Measurements from ENCODE around the gene CLSTN2. TPM values are rescaled to one million over a fixed set of nuclear protein-coding genes. Genes with fewer than 3 reads are reported as not detected.

CLSTN2 gene
- total and polyA plus RNA-seq, 5 donors from 2014 or later: not detected

DNA sequence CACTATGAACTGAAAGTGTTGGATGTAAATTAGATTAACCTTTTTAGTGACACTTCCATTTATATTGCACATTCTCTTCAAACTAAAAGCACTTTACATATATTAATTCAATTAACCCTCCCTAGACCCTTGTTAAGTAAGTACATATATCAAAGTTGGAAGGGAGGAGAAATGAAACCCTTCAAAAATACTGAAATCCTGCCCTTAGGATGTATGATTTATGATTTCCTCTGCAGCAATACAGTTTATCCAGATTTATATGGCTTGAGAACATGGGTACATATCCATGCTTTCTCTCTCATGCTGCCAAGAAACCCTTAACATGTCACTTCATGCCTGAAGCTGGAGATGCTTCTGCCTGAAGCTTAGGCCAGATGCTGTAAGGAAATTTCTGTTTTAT, 11.0 kb downstream of the CLSTN2 start:
- no peak overlapping the region for H3K4me3 ChIP-seq (ENCODE audit: low read depth, low read length)
- H3K4me1 ChIP-seq (ENCODE audit: control insufficient read depth, insufficient read depth, low read length, poor library complexity, severe bottlenecking): no peaks in the 10 kb centered on the region
- Mint-ChIP-seq H3K36me3 (no peaks in the 10 kb centered on the region), H3K4me3 (no peak overlapping the region), H3K9me3 (peaks cover 0 to 4% (median 0%) of the 10 kb centered on the region in 7 donors), H3K27me3 (peaks cover 12% of the 10 kb centered on the region), H3K27ac (no peak overlapping the region), H3K4me1 (no peaks in the 10 kb centered on the region)
- H3K9me3 ChIP-seq (ENCODE audit: control insufficient read depth in 2 of 2, low read length in 2 of 2): no peaks in the 10 kb centered on the region
- H3K27me3 ChIP-seq (ENCODE audit: control insufficient read depth, insufficient read depth, low read length): no peaks in the 10 kb centered on the region
- no peak for DNase-seq
- no peak overlapping the region for H3K27ac ChIP-seq (ENCODE audit: insufficient read depth, low read length, poor library complexity, severe bottlenecking)
- ATAC-seq (ENCODE audit: low read depth in 2 of 2): no peak
- H3K36me3 ChIP-seq (ENCODE audit: control insufficient read depth, insufficient read depth, low read length): no peaks in the 10 kb centered on the region

DNA sequence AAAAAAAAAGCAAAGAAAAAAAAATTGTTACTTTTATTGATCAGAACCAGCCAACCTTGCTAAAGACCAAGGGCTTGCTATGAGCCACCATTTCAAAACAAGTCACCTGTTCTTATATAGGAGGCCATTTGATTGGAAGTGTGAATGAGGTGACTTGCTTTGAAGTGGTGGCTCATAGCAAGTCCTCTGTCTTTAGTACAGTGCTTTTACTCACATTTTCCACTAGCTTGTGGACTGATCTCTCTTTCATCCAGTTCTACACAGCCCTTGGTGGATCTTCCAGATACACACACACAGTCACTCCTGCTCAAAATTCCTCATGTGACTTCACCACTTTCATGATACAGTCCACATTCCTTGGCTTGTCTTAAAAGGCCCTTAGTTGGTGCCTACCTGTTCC, 13.5 kb downstream of the CLSTN2 start:
- no peaks in the 10 kb centered on the region for H3K4me1 ChIP-seq (ENCODE audit: control insufficient read depth, insufficient read depth, low read length, poor library complexity, severe bottlenecking)
- Mint-ChIP-seq H3K4me3 (no peak overlapping the region), H3K9me3 (peaks cover 0 to 4% (median 0%) of the 10 kb centered on the region in 7 donors), H3K27me3 (peaks cover 15% of the 10 kb centered on the region), H3K27ac (no peak overlapping the region), H3K4me1 (no peaks in the 10 kb centered on the region), H3K36me3 (no peaks in the 10 kb centered on the region)
- H3K4me3 ChIP-seq (ENCODE audit: low read depth, low read length): no peak overlapping the region
- no peaks in the 10 kb centered on the region for H3K36me3 ChIP-seq (ENCODE audit: control insufficient read depth, insufficient read depth, low read length)
- no peaks in the 10 kb centered on the region for H3K9me3 ChIP-seq (ENCODE audit: control insufficient read depth in 2 of 2, low read length in 2 of 2)
- no peak overlapping the region for H3K27ac ChIP-seq (ENCODE audit: insufficient read depth, low read length, poor library complexity, severe bottlenecking)
- no peaks in the 10 kb centered on the region for H3K27me3 ChIP-seq (ENCODE audit: control insufficient read depth, insufficient read depth, low read length)
- DNase-seq (no peak), ATAC-seq (ENCODE audit: low read depth in 2 of 2) (no peak)

DNA sequence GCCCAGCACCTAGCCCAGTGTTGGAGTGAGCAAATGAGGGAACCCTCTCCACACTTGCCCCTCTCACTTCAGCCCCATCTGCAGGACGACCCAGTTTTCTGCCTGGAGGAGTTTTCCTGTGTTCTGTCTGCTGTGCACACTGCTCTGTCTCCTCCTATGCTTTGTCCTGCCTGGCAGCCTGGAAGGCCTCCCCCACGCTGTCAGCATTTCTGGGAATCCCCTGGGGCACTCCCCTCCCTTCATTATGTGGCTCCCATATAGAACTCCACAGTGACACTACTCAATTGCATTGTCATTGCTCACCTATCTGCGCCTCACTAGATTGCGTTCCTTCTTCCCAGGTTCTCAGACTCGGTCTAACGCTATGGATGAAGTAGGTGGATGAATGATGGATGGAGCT, 13.9 kb downstream of the CLSTN2 start:
- Mint-ChIP-seq H3K27ac (no peak overlapping the region), H3K4me3 (no peak overlapping the region), H3K36me3 (no peaks in the 10 kb centered on the region), H3K27me3 (peaks cover 12% of the 10 kb centered on the region), H3K9me3 (peaks cover 0 to 4% (median 0%) of the 10 kb centered on the region in 7 donors), H3K4me1 (no peaks in the 10 kb centered on the region)
- Histone ChIP-seq H3K36me3 (ENCODE audit: control insufficient read depth, insufficient read depth, low read length) (no peaks in the 10 kb centered on the region), H3K27ac (ENCODE audit: insufficient read depth, low read length, poor library complexity, severe bottlenecking) (no peak overlapping the region), H3K9me3 (ENCODE audit: control insufficient read depth in 2 of 2, low read length in 2 of 2) (no peaks in the 10 kb centered on the region), H3K4me1 (ENCODE audit: control insufficient read depth, insufficient read depth, low read length, poor library complexity, severe bottlenecking) (no peaks in the 10 kb centered on the region), H3K27me3 (ENCODE audit: control insufficient read depth, insufficient read depth, low read length) (no peaks in the 10 kb centered on the region), H3K4me3 (ENCODE audit: low read depth, low read length) (no peak overlapping the region)
- no peak for DNase-seq
- ATAC-seq (ENCODE audit: low read depth in 2 of 2): no peak

DNA sequence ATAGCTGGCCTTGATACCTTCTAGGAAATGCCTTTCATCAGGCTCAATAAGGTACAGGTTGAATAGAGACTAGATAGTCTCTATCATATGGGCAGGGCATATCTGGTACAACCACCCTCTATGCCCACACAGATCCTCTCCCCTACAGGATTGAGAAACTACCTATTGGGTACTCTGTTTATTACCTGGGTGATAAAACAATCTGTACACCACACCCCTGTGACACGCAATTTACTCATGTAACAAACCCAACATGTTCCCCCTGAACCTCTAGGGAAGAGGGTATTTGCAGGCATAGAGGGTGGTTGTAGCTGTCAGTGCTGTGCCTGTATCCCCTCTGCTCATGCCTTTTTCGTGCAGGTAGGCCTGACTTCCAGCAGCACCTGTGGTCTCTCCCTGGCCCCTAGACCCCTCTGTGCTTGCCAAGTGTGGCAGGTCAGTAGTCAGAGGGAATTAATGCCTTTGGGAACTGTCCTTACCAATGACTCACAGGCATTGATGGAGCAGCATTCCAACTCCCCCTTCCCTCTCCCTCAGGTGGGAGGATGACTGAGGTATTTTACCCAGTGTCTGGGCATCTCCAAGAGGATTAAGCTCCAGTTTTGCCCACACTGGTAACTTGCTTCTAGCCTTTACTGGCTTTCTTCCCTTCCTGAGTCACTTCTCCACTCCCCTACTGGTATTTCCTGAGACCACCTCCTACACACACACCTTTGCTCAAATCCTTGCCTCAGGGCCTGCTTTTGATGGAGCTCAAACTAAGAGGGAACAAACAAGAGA, 18.3 kb downstream of the CLSTN2 start:
- no peak overlapping the region for H3K4me3 ChIP-seq (ENCODE audit: low read depth, low read length)
- Mint-ChIP-seq H3K9me3 (no peaks in the 10 kb centered on the region), H3K27me3 (peaks cover 10% of the 10 kb centered on the region), H3K4me3 (no peak overlapping the region), H3K27ac (no peak overlapping the region), H3K4me1 (no peaks in the 10 kb centered on the region), H3K36me3 (no peaks in the 10 kb centered on the region)
- ATAC-seq (ENCODE audit: low read depth in 2 of 2): no peak
- H3K36me3 ChIP-seq (ENCODE audit: control insufficient read depth, insufficient read depth, low read length): no peaks in the 10 kb centered on the region
- no peak overlapping the region for H3K27ac ChIP-seq (ENCODE audit: insufficient read depth, low read length, poor library complexity, severe bottlenecking)
- no peaks in the 10 kb centered on the region for H3K4me1 ChIP-seq (ENCODE audit: control insufficient read depth, insufficient read depth, low read length, poor library complexity, severe bottlenecking)
- no peaks in the 10 kb centered on the region for H3K9me3 ChIP-seq (ENCODE audit: control insufficient read depth in 2 of 2, low read length in 2 of 2)
- no peaks in the 10 kb centered on the region for H3K27me3 ChIP-seq (ENCODE audit: control insufficient read depth, insufficient read depth, low read length)
- no peak for DNase-seq

DNA sequence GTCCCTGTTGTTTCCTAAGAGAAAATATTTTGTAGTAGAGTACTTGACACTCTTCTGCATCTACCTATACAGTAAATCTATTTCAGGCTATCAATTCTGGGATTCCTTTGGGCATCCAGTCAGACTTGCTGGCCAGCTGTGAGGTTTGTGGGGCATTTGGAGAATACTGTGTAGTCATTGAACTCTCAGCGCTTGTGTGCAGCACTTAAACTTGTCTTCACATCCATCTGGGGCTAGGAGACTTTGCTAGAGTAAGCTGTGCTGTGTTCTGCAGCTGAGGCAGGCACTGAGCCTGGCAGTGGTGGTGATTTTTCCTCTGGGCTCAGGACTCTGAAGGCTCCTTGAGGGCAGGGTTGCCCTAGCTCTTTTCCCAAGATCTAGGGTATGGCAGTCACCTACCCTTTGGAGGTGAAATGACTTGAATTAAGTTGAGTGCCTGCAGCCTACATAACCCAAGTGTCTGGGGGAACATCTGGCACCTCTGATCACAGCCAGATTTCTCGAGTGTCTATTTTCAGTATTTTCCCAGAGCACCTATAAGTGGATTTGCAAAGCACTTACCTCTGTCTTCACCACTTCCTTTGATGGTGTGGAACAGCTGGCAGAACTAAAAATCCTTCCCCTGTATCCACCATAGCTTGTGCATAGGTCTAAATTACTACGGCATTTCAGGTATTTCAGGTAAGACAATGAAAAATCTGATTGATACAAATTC, 19.3 kb downstream of the CLSTN2 start:
- Mint-ChIP-seq H3K27me3 (peaks cover 5% of the 10 kb centered on the region), H3K9me3 (no peaks in the 10 kb centered on the region), H3K4me1 (no peaks in the 10 kb centered on the region), H3K36me3 (no peaks in the 10 kb centered on the region), H3K27ac (no peak overlapping the region), H3K4me3 (no peak overlapping the region)
- Histone ChIP-seq H3K36me3 (ENCODE audit: control insufficient read depth, insufficient read depth, low read length) (no peaks in the 10 kb centered on the region), H3K4me3 (ENCODE audit: low read depth, low read length) (no peak overlapping the region), H3K27ac (ENCODE audit: insufficient read depth, low read length, poor library complexity, severe bottlenecking) (no peak overlapping the region), H3K27me3 (ENCODE audit: control insufficient read depth, insufficient read depth, low read length) (no peaks in the 10 kb centered on the region), H3K9me3 (ENCODE audit: control insufficient read depth in 2 of 2, low read length in 2 of 2) (no peaks in the 10 kb centered on the region), H3K4me1 (ENCODE audit: control insufficient read depth, insufficient read depth, low read length, poor library complexity, severe bottlenecking) (no peaks in the 10 kb centered on the region)
- ATAC-seq (ENCODE audit: low read depth in 2 of 2) (no peak), DNase-seq (no peak)

DNA sequence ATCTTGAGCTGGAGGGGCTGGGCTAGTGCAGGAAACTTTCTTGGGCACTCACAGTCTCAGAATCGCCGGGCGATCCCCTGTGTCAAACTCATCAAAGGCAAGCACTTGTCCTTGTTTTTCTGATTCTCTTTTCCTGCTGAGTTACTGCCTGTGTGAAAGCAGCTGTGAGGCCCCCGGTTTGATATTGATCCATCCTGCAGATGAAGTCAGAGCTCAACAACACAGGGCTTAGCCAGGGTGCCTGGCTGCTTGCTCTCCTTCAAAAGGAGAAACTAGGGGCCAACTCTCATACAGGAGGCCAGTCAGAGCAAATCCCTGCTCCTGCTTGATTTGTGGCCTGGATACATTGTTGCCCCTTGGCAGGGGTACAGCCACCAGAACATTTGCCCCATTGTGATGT, 22.9 kb downstream of the CLSTN2 start:
- H3K36me3 ChIP-seq (ENCODE audit: control insufficient read depth, insufficient read depth, low read length): no peaks in the 10 kb centered on the region

DNA sequence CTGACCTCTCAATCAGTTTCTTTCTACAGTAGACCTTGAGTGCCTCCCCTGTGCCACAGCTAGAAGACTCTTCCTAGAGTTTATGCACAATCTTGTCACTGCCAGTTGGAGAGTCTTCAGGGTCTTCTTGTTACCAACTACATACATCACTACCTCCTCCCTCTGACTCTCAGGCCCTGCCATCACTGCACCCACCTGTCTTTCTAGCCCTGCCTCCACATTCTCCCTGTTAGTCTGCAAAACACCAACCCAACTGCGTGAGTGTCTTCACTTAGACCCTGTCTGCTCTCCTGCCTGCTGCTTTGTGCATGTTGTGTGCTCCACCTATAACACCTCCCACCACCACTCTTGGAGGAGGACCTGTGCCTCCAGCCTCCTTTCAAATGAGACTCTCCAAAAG, 34.4 kb downstream of the CLSTN2 start:
- no peaks in the 10 kb centered on the region for H3K36me3 ChIP-seq (ENCODE audit: control insufficient read depth, insufficient read depth, low read length)
- H3K36me3 Mint-ChIP-seq: no peaks in the 10 kb centered on the region
- no peak for ATAC-seq (ENCODE audit: low read depth in 2 of 2)
- no peak overlapping the region for H3K4me3 Mint-ChIP-seq
- H3K4me1 Mint-ChIP-seq: no peaks in the 10 kb centered on the region
- H3K4me1 ChIP-seq (ENCODE audit: control insufficient read depth, insufficient read depth, low read length, poor library complexity, severe bottlenecking): no peaks in the 10 kb centered on the region
- no peak overlapping the region for H3K4me3 ChIP-seq (ENCODE audit: low read depth, low read length)
- no peak overlapping the region for H3K27ac Mint-ChIP-seq
- no peaks in the 10 kb centered on the region for H3K27me3 ChIP-seq (ENCODE audit: control insufficient read depth, insufficient read depth, low read length)
- no peak for DNase-seq
- H3K9me3 Mint-ChIP-seq: peaks cover 0 to 2% (median 0%) of the 10 kb centered on the region in 7 donors
- no peak overlapping the region for H3K27ac ChIP-seq (ENCODE audit: insufficient read depth, low read length, poor library complexity, severe bottlenecking)
- H3K9me3 ChIP-seq (ENCODE audit: control insufficient read depth in 2 of 2, low read length in 2 of 2): no peaks in the 10 kb centered on the region
- peaks cover 2% of the 10 kb centered on the region for H3K27me3 Mint-ChIP-seq

More for the DNA sequence above, 22.9 kb downstream of the CLSTN2 start:
- no peaks in the 10 kb centered on the region for H3K27me3 Mint-ChIP-seq
- no peak overlapping the region for H3K27ac ChIP-seq (ENCODE audit: insufficient read depth, low read length, poor library complexity, severe bottlenecking)
- no peak overlapping the region for H3K4me3 ChIP-seq (ENCODE audit: low read depth, low read length)
- H3K9me3 Mint-ChIP-seq: peaks cover 0 to 2% (median 0%) of the 10 kb centered on the region in 7 donors
- no peaks in the 10 kb centered on the region for H3K4me1 Mint-ChIP-seq
- no peaks in the 10 kb centered on the region for H3K9me3 ChIP-seq (ENCODE audit: control insufficient read depth in 2 of 2, low read length in 2 of 2)
- H3K4me1 ChIP-seq (ENCODE audit: control insufficient read depth, insufficient read depth, low read length, poor library complexity, severe bottlenecking): no peaks in the 10 kb centered on the region
- H3K36me3 Mint-ChIP-seq: no peaks in the 10 kb centered on the region
- H3K4me3 Mint-ChIP-seq: no peak overlapping the region
- ATAC-seq (ENCODE audit: low read depth in 2 of 2): no peak
- H3K27me3 ChIP-seq (ENCODE audit: control insufficient read depth, insufficient read depth, low read length): no peaks in the 10 kb centered on the region
- DNase-seq: no peak
- no peak overlapping the region for H3K27ac Mint-ChIP-seq

DNA sequence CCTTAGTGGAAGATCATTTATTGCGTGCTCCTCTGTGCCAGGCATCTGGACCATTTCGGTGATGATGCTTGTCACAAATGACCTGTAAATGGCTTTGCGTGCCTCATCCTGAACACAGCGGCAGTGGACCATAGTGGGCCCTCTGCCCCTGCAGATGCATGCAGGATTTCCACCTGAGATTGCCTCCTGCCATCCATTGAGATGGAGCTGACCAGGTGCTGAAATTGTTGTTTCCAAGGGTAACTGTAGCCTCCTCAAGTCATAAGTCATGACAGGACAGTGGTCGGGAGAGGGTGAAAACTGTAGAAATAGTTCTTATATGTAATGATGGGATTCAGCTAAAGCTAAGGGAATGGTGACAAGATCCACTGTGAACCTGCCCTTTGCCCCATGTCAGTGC, 35.5 kb downstream of the CLSTN2 start:
- Histone ChIP-seq H3K4me3 (ENCODE audit: low read depth, low read length) (no peak overlapping the region), H3K27me3 (ENCODE audit: control insufficient read depth, insufficient read depth, low read length) (no peaks in the 10 kb centered on the region), H3K9me3 (ENCODE audit: control insufficient read depth in 2 of 2, low read length in 2 of 2) (no peaks in the 10 kb centered on the region), H3K27ac (ENCODE audit: insufficient read depth, low read length, poor library complexity, severe bottlenecking) (no peak overlapping the region), H3K4me1 (ENCODE audit: control insufficient read depth, insufficient read depth, low read length, poor library complexity, severe bottlenecking) (no peaks in the 10 kb centered on the region), H3K36me3 (ENCODE audit: control insufficient read depth, insufficient read depth, low read length) (no peaks in the 10 kb centered on the region)
- Mint-ChIP-seq H3K4me3 (no peak overlapping the region), H3K9me3 (peaks cover 0 to 2% (median 0%) of the 10 kb centered on the region in 7 donors), H3K27me3 (peaks cover 5% of the 10 kb centered on the region), H3K36me3 (no peaks in the 10 kb centered on the region), H3K4me1 (no peaks in the 10 kb centered on the region), H3K27ac (no peak overlapping the region)
- DNase-seq: no peak
- no peak for ATAC-seq (ENCODE audit: low read depth in 2 of 2)

Measured in CD4-positive, CD25-positive, alpha-beta regulatory T cell (primary cell).